ENCODE results near the gene HAUS1. TPM values are rescaled to one million over a fixed set of nuclear protein-coding genes. Genes with fewer than 3 reads are reported as not detected.

The HAUS1 gene
- total and polyA plus RNA-seq, 5 experiments from 2014 or later, result 19.8 to 48.4 (median 35.1) TPM

DNA sequence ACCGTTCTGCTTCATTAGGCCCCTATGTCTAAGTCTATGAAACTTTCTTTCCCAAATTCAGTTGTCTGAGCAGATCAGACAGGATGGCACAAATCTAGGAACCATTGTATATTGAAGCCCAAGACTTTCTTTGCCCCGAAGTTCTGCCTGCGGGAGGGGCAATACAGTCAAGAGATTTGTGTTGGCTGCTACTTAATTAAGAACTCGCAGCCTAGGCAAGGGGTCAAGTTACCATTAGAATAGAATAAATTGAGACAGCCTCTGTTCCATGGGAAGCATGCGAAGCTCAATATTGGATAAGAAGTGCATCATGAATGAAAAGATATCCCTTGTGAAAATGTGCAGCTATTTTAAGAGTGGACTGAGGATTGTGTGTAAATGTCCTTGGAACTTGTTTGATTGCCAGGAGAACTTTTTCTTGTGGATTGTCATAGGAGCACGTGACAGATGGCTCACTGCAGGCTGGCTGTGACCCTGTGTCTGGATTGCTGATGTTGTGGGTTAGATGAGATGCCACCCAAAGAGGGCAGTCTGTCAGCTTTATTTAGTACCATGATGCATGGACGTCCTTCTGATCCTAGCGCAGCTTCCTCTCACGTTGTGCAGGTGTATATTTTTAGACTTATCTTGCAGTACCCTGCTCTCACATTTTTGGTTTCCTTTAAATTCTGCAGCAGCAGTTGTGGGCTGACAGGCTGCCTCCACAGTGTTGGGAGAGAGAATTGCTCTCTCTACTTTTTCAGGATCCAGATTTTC is 30.9 kb downstream of the HAUS1 start:
- ATAC-seq (no peak), DNase-seq (no peak)
- H3K9me3 Mint-ChIP-seq, result no peaks in the 10 kb centered on the region
- peaks cover 0 to 16% (median 5%) of the 10 kb centered on the region in 3 donors for H3K36me3 Mint-ChIP-seq
- peaks cover 0 to 2% (median 1%) of the 10 kb centered on the region in 4 donors for H3K4me1 Mint-ChIP-seq
- H3K4me3 Mint-ChIP-seq, result no peak overlapping the region
- POLR2A ChIA-PET, result interaction anchor here (1.2 kb wide), 1 partner anchor 14 kb away, joined by 3 read pairs; no protein-coding TSS in a partner anchor
- no peaks in the 10 kb centered on the region for H3K27me3 Mint-ChIP-seq
- peak overlapping the region in 4 of 10 donors; percentile 19 to 47 (median 25) for H3K27ac Mint-ChIP-seq

GRCh38 chr18:46140173-46140572 is 36.0 kb downstream of the HAUS1 start:
- Mint-ChIP-seq H3K4me1 (peaks cover 0 to under 1% (median 0%) of the 10 kb centered on the region in 4 donors), H3K27ac (no peak overlapping the region), H3K9me3 (no peaks in the 10 kb centered on the region), H3K36me3 (peaks cover 0 to 5% (median 2%) of the 10 kb centered on the region in 3 donors), H3K4me3 (no peak overlapping the region), H3K27me3 (no peaks in the 10 kb centered on the region)
- DNase-seq, result no peak
- POLR2A ChIA-PET, result no interaction called here
- ATAC-seq, result no peak

DNA sequence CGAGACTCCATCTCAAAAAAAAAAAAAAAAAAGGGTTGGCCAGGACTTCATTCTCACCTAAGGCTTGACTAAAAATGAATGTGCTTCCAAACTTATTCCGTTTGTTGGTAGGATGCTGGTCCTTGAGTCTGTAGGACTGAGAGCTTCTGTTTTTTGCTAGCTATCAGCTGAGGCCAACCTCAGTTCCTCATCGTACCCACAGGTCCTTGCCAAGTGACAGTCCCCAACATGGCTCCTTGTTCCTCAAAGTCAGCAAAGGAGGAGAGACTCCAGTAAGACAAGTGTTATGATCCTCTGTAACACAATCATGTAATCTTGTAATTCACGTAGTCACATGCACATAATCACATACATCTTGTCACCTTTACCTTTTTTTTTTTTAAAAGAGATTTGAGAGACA is 37.0 kb downstream of the HAUS1 start:
- H3K9me3 Mint-ChIP-seq, result no peaks in the 10 kb centered on the region
- POLR2A ChIA-PET, result interaction anchor here (0.7 kb wide), 1 partner anchor 23 kb away, joined by 3 read pairs; no protein-coding TSS in a partner anchor
- peaks cover 0 to 5% (median 2%) of the 10 kb centered on the region in 3 donors for H3K36me3 Mint-ChIP-seq
- H3K4me3 Mint-ChIP-seq, result no peak overlapping the region
- no peaks in the 10 kb centered on the region for H3K27me3 Mint-ChIP-seq
- no peaks in the 10 kb centered on the region for H3K4me1 Mint-ChIP-seq
- H3K27ac Mint-ChIP-seq, result peak overlapping the region in 1 of 10 donors; percentile 43
- DNase-seq, result no peak
- ATAC-seq, result no peak

DNA sequence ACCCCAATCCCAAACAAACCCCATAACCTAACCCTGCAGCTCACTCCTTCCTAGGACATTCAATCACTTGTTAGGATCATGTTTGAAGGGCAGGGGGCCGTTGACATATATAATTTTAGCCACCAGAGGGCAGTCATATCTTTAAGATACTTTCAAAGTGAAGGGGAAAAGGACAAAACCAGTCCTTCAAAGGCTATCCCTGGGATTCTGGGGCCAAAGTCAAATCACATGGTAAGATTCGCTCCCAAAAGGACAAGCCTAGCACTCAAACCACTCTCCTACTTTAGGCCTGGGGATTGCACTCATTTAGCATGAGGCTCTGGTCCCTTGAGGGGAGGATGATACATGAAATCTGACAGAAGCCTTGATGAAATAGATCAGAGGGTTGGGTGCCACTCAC is 44.6 kb downstream of the HAUS1 start:
- Mint-ChIP-seq H3K9me3 (no peaks in the 10 kb centered on the region), H3K4me1 (peaks cover 16 to 47% (median 42%) of the 10 kb centered on the region in 4 donors), H3K36me3 (no peaks in the 10 kb centered on the region), H3K4me3 (peak overlapping the region in 3 of 10 donors; percentile 14 to 66 (median 39)), H3K27me3 (no peaks in the 10 kb centered on the region), H3K27ac (peak overlapping the region in 9 of 10 donors; percentile 27 to 74 (median 67))
- peak; percentile 54 to 75 for ATAC-seq
- peak in 9 of 10 donors; percentile 19 to 72 (median 48) for DNase-seq
- POLR2A ChIA-PET, result interaction anchor here (0.8 to 1.0 kb wide), 2 partner anchors 24 to 509 kb away, joined by 3 read pairs; no protein-coding TSS in a partner anchor

DNA sequence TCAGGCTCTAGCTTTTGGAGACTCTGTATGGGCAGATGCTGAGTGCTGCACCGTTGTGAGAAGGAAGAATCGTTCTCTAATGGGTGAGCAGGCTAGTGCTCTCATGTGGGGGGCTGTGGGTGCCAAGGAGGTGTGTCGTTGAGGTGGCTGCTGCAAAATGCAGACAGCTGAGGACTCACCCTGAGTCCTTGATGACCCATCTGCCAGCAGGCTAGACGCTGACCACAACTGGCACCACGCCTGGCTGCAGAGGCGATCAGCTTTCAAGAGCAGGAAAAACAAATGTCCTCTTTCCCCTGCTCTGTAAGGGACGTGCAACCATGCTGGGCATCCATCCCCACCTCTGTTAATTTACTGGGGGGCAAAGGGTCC is 48.2 kb downstream of the HAUS1 start:
- DNase-seq (no peak), ATAC-seq (no peak)
- POLR2A ChIA-PET, result interaction anchor here (0.7 to 1.4 kb wide), 4 partner anchors 17 to 96 kb away, joined by 3 to 5 read pairs (median 4); a partner anchor contains a TSS
- Mint-ChIP-seq H3K27ac (peak overlapping the region in 4 of 10 donors; percentile 2 to 80 (median 62)), H3K27me3 (no peaks in the 10 kb centered on the region), H3K9me3 (peaks cover 0 to 2% (median 0%) of the 10 kb centered on the region in 9 donors), H3K36me3 (no peaks in the 10 kb centered on the region), H3K4me1 (peaks cover 36 to 83% (median 77%) of the 10 kb centered on the region in 4 donors), H3K4me3 (peak overlapping the region in 2 of 10 donors; percentile 41 to 48)

- peak overlapping the region in 8 of 10 donors; percentile 2 to 54 (median 35) for H3K27ac Mint-ChIP-seq
- peak overlapping the region in 6 of 10 donors; percentile 1 to 54 (median 27) for H3K4me3 Mint-ChIP-seq
- no peaks in the 10 kb centered on the region for H3K36me3 Mint-ChIP-seq
- H3K9me3 Mint-ChIP-seq, result peaks cover 0 to 2% (median 0%) of the 10 kb centered on the region in 9 donors
- POLR2A ChIA-PET, result interaction anchor here (0.7 to 1.4 kb wide), 2 partner anchors 20 to 95 kb away, joined by 4 to 5 read pairs; no protein-coding TSS in a partner anchor
- H3K4me1 Mint-ChIP-seq, result peaks cover 39 to 88% (median 83%) of the 10 kb centered on the region in 4 donors
- ATAC-seq (no peak), DNase-seq (no peak)
- H3K27me3 Mint-ChIP-seq, result no peaks in the 10 kb centered on the region
These were observed 48.8 kb downstream of the HAUS1 start for GRCh38 chr18:46152808-46153617.

DNA sequence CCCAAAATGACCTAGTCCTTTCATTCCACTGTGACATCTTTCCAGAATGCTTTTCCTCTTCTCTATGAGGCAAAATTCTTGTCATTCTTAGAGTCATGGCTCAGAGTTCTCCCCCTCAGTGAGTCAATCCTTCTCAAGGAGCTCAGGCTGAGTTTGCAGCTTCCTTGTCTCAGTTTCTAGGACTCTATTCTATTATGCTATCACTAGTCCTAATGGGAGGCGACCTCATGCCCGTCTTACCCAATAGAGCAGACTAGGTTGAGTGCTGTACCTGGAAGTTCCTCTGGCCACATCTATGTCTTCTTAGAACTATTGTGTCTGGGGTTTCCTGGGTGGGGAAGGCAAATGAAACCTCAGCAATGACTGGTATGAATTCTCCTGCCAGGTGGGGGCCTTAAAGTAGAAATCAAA is 51.5 kb downstream of the HAUS1 start:
- Mint-ChIP-seq H3K27ac (peak overlapping the region; percentile 84 to 97 (median 91)), H3K36me3 (no peaks in the 10 kb centered on the region), H3K9me3 (peaks cover 0 to 2% (median 0%) of the 10 kb centered on the region in 9 donors), H3K27me3 (no peaks in the 10 kb centered on the region), H3K4me1 (peaks cover 35 to 83% (median 76%) of the 10 kb centered on the region in 4 donors), H3K4me3 (peak overlapping the region; percentile 42 to 83 (median 76))
- ATAC-seq (peak; percentile 94 to 95), DNase-seq (peak in 8 of 10 donors; percentile 25 to 68 (median 44))
- POLR2A ChIA-PET, result no interaction called here

GRCh38 chr18:46156124-46156745 is 52.0 kb downstream of the HAUS1 start:
- H3K27ac Mint-ChIP-seq, result peak overlapping the region; percentile 84 to 97 (median 92)
- POLR2A ChIA-PET, result interaction anchor here (0.8 kb wide), 1 partner anchor 17 kb away, joined by 4 read pairs; no protein-coding TSS in a partner anchor
- no peaks in the 10 kb centered on the region for H3K27me3 Mint-ChIP-seq
- DNase-seq (peak in 2 of 10 donors; percentile 23 to 26), ATAC-seq (peak; percentile 52 to 62)
- H3K4me1 Mint-ChIP-seq, result peaks cover 35 to 83% (median 79%) of the 10 kb centered on the region in 4 donors
- H3K4me3 Mint-ChIP-seq, result peak overlapping the region; percentile 42 to 83 (median 76)
- H3K36me3 Mint-ChIP-seq, result no peaks in the 10 kb centered on the region
- H3K9me3 Mint-ChIP-seq, result peaks cover 0 to 2% (median 0%) of the 10 kb centered on the region in 9 donors

- ATAC-seq, result no peak
- Mint-ChIP-seq H3K4me3 (peak overlapping the region in 9 of 10 donors; percentile 65 to 83 (median 78)), H3K4me1 (peaks cover 35 to 79% (median 75%) of the 10 kb centered on the region in 4 donors), H3K36me3 (no peaks in the 10 kb centered on the region), H3K9me3 (peaks cover 0 to 2% (median 0%) of the 10 kb centered on the region in 9 donors), H3K27ac (peak overlapping the region; percentile 84 to 97 (median 92)), H3K27me3 (no peaks in the 10 kb centered on the region)
- DNase-seq, result no peak
- POLR2A ChIA-PET, result interaction anchor here (0.8 kb wide), 1 partner anchor 16 kb away, joined by 4 read pairs; no protein-coding TSS in a partner anchor
These were observed 52.7 kb downstream of the HAUS1 start for GRCh38 chr18:46156843-46157242.

- H3K27ac Mint-ChIP-seq, result peak overlapping the region in 5 of 10 donors; percentile 61 to 92 (median 73)
- H3K27me3 Mint-ChIP-seq, result no peaks in the 10 kb centered on the region
- H3K4me1 Mint-ChIP-seq, result peaks cover 36 to 70% (median 66%) of the 10 kb centered on the region in 4 donors
- DNase-seq (no peak), ATAC-seq (no peak)
- no peaks in the 10 kb centered on the region for H3K36me3 Mint-ChIP-seq
- peaks cover 0 to 2% (median 0%) of the 10 kb centered on the region in 9 donors for H3K9me3 Mint-ChIP-seq
- H3K4me3 Mint-ChIP-seq, result peak overlapping the region in 1 of 10 donors; percentile 4
- POLR2A ChIA-PET, result interaction anchor here (0.7 to 1.1 kb wide), 2 partner anchors 465 to 493 kb away, joined by 3 to 6 read pairs; no protein-coding TSS in a partner anchor
These were observed 54.3 kb downstream of the HAUS1 start for GRCh38 chr18:46158499-46158898.

DNA sequence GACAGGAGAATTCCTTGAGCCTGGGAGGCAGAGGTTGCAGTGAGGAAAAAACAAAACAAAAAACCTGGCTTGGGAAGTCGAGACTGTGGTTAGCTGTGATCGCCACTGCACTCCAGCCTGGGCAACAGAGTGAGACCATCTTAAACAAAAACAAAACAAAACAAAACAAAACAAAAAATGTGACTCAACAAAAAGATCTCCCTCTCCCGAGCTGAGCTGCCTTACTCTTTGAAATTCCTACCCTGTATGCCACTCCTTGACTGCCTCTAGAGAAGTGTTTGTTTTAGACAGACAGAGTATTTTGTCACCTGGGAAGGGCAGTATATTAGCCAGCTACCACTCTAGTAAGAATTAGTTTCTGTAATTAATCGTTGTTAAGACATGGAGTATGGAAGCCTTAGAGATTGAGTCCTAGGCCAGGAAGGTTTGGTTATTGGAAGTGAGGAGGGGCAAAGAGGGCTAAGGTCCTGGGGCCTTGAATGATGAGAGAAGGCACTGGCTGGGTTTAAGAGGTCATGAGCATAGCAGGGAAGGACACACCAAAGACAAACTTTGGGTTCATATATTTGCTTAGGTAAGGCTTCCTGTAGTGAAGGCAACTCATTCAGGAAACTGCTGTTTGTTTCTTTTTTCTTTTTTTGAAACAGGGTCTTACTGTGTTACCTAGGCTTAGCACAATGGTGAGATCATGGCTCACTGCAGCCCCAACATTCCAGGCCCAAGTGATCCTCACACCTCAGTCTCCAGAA is 56.0 kb downstream of the HAUS1 start:
- Mint-ChIP-seq H3K27me3 (no peaks in the 10 kb centered on the region), H3K4me1 (peaks cover 33 to 56% (median 53%) of the 10 kb centered on the region in 4 donors), H3K36me3 (no peaks in the 10 kb centered on the region), H3K27ac (peak overlapping the region in 9 of 10 donors; percentile 8 to 66 (median 39)), H3K4me3 (peak overlapping the region in 3 of 10 donors; percentile 14 to 33 (median 20)), H3K9me3 (no peaks in the 10 kb centered on the region)
- ATAC-seq (no peak), DNase-seq (no peak)
- POLR2A ChIA-PET, result no interaction called here
